RWPE1 (cell line): ENCODE data around the gene PKLR.

Experiments
- CTCF ChIA-PET: fragments of 350-600 bp; sonication (Branson Sonifier 250); formaldehyde crosslinking; extraction: SDS; loops from one replicate; lab custom pipeline; 2021; lab: Yijun Ruan, JAX
- POLR2A ChIA-PET: fragments of 400-600 bp; formaldehyde crosslinking; extraction: SDS; loops from one replicate; lab custom pipeline; 2020; ENCODE audit warnings: antibody characterized with exemption; ENCODE audit not compliant: low non-redundant PET; lab: Yijun Ruan, JAX
- DNase-seq: peaks from one replicate; pipeline ENCODE4 v3.0.0; 2012; ENCODE audit warnings: low spot score
- H3K27ac ChIP-seq: fragments of 450-650 bp; 2 replicates; pipeline ENCODE4 v1.5.1; 2017
- CTCF ChIP-seq: fragments of 450-650 bp; conservative IDR thresholded peaks from 2 replicates; pipeline ENCODE4 v1.5.1; 2017; ENCODE audit warnings: low read depth, mild to moderate bottlenecking

PKLR gene

GRCh38 chr1:155273343-155274245, 27.6 kb downstream of the PKLR start, which contains the start of gene CLK2:
CLK2 (minus strand) TSS chr1:155273504; CDS start chr1:155270977, 2,527 bp downstream.
- TF ChIP-seq CTCF: no peak
- DNase-seq: peak; percentile 96
- peak within 1 kb of the TSS; percentile 96 for H3K27ac ChIP-seq
- ChIA-PET CTCF (interaction anchor here (1.8 kb wide), 1 partner anchor 23 kb away, joined by 8 read pairs; no protein-coding TSS in a partner anchor), POLR2A (interaction anchor here (0.9 to 1.1 kb wide), 3 partner anchors 12 to 50 kb away, joined by 3 to 5 read pairs (median 3); partner anchors contain the start of gene SCAMP3)

- H3K27ac ChIP-seq: peak overlapping the region; percentile 96
- no peak for TF ChIP-seq CTCF
- CTCF ChIA-PET: interaction anchor here (1.8 kb wide), 1 partner anchor 22 kb away, joined by 8 read pairs; no protein-coding TSS in a partner anchor
- DNase-seq: peak; percentile 49
- POLR2A ChIA-PET: interaction anchor here (0.9 to 1.1 kb wide), 2 partner anchors 11 to 51 kb away, joined by 3 to 5 read pairs; partner anchors contain the start of gene SCAMP3
These were observed 28.5 kb downstream of the PKLR start for GRCh38 chr1:155272466-155273342.

- DNase-seq: no peak
- TF ChIP-seq CTCF: no peak
- 0 out of 2 replicates have a peak overlapping the region, but pooled peaks have one; percentile 5 for H3K27ac ChIP-seq
- ChIA-PET POLR2A (interaction anchor here (0.6 kb wide), 1 partner anchor 13 kb away, joined by 3 read pairs; no protein-coding TSS in a partner anchor), CTCF (no interaction called here)
These were observed 31.9 kb downstream of the PKLR start for GRCh38 chr1:155269381-155269780.

GRCh38 chr1:155268630-155269029, 32.6 kb downstream of the PKLR start:
- H3K27ac ChIP-seq: 0 out of 2 replicates have a peak overlapping the region, but pooled peaks have one; percentile 5
- ChIA-PET CTCF (no interaction called here), POLR2A (no interaction called here)
- no peak for TF ChIP-seq CTCF
- DNase-seq: no peak

GRCh38 chr1:155267373-155267772, 33.9 kb downstream of the PKLR start:
- ChIA-PET CTCF (interaction anchor here (0.6 to 2.1 kb wide), 2 partner anchors 17 to 30 kb away, joined by 3 to 14 read pairs; no protein-coding TSS in a partner anchor), POLR2A (no interaction called here)
- no peak overlapping the region for H3K27ac ChIP-seq
- TF ChIP-seq CTCF: no peak
- no peak for DNase-seq
